DMS53 treated with DMSO at 0.1 percent for 48 hours (cell line): ENCODE data around the gene FIG4.
"Not testable (repeated sequence)": the region's sequence is repeated elsewhere in the genome, so short reads cannot be mapped to it uniquely, and the experiment has no call there.

Source experiments
- DNase-seq: peaks from one replicate; lab custom pipeline; 2025; ENCODE audit not compliant: unreplicated experiment; lab: John Stamatoyannopoulos, UW

The FIG4 gene

GRCh38 chr6:109759098-109759955 lies 68.2 kb downstream of the FIG4 start:
- DNase-seq, result no peak

- no peak for DNase-seq
Observed at GRCh38 chr6:109760208-109760607, 69.1 kb downstream of the FIG4 start.

- no peak for DNase-seq
Observed at GRCh38 chr6:109762166-109762565, 71.1 kb downstream of the FIG4 start.

- DNase-seq, result no peak
Observed at GRCh38 chr6:109762769-109763441, 71.8 kb downstream of the FIG4 start.

GRCh38 chr6:109766167-109766566 lies 75.1 kb downstream of the FIG4 start:
- no peak for DNase-seq

- no peak for DNase-seq
Observed at GRCh38 chr6:109767961-109768360, 76.9 kb downstream of the FIG4 start.

- DNase-seq, result no peak
Observed at GRCh38 chr6:109768485-109768884, 77.4 kb downstream of the FIG4 start.

DNA sequence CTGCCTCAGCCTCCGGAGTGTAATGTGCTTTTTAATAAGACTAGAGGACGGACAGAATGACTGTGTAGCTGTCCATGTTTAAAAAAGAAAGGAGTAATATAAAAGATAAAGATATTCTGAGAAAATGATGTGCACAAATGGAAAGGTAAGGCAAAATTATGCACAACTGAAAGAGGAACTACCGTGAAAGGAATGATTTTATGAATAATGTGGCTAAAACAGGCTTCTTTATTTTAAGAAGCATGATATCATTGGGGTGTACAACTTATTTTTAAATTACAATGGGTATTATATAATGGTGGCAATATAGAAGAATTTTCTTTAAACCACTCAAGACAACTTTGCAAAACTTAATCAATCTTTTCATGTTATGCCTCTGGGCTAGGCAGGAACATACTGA lies 78.1 kb downstream of the FIG4 start:
- DNase-seq, result no peak

DNA sequence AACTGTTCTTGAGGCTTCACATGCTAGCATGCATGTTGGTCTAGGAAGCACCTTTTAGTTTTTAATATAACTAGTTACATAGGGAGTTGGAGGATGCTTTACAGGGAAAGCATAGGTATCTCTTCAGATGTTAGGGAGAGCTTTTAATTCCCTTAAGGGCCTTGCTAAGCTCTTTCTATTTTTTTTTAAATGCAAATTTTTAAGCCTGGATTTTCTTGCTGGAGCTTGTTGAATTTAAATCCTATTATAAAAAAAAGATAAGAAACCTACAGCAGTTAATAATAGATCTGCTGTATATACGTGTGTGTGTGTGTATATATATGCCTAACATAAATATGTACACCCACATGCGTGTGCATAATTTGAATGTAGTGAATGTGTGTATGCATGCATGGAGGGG lies 79.0 kb downstream of the FIG4 start:
- no peak for DNase-seq

DNA sequence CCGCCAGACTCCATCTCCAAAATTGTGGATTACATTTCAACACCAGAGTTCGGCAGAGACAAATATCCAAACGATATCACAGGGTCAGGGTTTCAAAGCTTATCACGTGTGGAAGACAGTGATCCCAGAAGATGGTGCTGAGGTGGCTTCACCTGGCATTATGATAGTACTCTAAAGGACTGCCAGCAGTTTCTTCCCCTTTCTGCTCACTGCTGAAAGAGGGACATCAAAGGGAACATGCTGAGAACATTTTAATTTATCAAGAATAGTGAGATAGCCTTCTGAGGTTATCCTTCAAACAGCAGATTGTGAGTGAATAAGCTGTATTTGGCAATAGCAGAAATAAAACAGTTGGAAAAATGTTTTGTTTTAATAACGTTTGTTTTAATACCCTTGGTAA lies 79.7 kb downstream of the FIG4 start:
- DNase-seq, result no peak

DNA sequence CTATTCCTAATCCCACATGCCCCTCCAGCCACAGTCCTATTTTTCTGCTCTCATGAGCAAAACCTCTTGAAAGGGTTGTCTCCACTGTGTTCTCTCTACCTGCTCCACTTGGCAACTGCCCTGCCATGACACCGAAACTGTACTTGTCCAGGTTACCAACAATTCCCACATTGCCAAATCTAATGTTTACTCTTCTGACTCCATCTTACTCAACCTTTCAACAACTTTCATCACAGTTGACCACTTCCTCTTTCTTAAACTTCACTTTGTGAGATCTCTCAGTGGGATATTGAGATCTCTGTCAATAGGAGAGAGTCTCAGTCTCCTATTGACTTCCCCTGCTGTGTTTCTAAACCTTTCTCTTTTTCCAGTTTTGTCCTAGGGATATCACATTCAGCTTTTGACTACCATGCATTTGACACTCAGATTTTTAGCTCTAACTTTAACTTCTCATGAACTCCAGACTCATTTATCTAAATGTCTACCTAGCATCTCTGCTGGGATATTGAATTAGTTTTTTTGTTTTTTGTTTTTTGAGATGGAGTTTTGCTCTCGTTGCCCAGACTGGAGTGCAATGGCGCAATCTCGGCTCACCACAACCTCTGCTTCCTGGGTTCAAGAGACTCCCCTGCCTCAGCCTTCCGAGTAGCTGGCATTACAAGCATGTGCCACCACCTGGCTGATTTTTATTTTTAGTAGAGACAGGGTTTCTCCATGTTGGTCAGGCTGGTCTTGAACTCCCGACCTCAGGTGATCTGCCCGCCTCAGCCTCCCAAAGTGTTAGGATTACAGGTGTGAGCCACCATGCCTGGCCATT lies 81.1 kb downstream of the FIG4 start:
- DNase-seq, result not testable (repeated sequence)

GRCh38 chr6:109772883-109773431 lies 81.9 kb downstream of the FIG4 start:
- DNase-seq, result no peak

DNA sequence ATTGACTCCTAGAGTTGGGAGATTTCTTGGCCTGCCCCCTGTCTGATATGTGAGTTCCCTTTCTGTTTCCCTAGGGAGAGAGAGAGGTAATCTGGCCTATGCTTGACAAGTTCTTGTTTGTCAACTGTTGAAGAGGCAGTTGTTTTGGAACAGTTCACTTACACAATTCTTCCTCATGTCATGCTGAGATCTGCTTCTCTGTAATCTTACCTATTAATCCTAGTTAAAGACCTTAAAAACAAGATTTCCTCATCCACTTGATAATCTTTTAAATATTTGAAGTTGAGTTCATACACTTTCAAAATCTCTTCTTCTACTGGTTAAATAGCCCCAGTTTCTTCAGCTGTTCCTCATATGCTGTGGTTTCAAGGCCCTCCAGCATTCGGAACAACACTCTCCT lies 89.9 kb downstream of the FIG4 start:
- DNase-seq, result no peak

- no peak for DNase-seq
Observed at GRCh38 chr6:109782491-109782999, 91.4 kb downstream of the FIG4 start.

DNA sequence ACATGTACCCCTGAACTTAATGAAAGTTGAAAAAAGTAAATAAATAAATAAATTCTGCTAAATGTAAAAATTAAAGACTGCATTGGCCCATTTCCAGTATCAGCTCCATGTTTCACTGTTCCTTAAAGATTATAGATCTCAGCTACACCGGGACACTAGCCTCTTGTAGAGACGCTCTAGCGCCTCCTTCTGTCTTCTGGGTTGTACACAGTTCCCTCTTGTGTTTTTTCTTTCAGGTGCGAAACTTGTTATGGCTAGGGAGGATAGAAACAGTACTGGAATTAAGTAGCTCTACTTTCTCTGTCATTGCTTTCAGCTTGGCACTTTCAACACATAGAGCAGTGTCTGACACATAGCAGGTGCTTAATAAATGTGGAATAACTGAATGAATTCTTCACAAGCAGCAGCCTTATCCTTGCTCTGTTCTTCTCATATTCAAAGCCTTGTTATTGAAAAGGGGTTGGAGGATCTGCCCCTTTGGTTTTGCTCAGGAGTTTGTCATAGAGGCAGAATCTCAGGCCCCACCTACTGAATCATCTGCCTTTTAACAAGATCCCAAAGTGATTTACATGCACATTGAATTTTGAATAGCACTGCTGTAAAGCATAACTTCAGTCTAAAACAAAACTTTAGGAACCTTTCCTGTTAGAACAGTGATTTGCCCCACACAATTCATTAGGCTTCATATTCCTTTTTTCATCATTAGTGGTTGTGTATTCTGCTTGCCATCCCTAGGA lies 92.3 kb downstream of the FIG4 start:
- DNase-seq, result no peak

DNA sequence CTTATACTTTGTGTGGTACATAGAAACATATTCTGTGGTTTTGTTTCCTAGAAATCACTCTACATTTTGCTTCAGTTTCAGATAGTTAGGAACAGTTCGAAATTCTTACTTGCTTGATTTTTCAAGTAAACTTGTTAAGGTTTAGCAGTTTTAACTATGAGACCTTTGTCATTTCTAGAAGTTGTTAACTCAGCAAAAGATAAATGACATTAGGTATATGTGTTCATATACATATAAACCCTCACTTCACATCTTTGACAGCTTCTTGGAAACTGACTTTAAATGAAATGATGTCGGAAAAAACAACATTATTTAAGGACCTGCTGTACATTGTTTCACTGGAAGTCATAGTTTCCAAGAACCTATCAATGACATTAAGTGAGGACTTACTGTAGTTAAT lies 96.2 kb downstream of the FIG4 start:
- no peak for DNase-seq

DNA sequence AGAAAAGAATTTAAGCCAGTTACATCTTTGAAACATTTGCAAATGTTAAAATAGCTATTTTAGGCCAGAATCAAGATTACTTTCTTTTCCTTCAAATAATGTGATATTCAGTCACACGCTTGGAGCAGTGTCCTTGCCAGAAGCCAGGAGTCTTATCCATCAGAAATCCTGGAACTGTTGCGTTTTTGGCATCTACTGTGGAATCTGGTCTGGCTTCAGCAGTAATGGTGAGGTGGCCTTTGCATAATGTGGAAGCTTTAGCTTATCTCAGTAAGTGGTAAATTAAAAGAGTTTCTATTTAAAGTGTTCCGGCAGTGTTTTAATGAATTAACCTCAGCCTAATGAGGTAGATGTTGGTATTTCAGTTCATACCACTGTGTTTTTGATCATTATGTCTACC lies 97.6 kb downstream of the FIG4 start:
- DNase-seq, result no peak

DNA sequence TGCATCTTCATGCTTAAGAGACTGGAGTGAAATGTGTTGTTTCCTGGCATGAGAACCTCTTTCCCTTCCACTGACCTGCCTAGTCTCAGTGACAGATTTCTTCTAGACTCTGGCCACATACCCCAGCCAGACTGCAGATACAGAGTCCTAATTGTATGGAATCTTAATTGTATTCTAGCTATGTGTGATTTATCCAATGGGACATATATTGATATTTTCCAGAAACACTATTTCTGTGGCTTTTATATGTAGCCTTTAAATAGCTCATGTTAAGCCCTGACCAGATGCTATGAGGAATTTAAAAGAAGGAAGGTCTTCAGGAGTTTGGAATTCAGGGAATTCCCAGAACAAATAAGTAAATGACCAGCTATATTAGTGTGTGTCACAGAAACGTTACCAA lies 99.0 kb downstream of the FIG4 start:
- no peak for DNase-seq

DNA sequence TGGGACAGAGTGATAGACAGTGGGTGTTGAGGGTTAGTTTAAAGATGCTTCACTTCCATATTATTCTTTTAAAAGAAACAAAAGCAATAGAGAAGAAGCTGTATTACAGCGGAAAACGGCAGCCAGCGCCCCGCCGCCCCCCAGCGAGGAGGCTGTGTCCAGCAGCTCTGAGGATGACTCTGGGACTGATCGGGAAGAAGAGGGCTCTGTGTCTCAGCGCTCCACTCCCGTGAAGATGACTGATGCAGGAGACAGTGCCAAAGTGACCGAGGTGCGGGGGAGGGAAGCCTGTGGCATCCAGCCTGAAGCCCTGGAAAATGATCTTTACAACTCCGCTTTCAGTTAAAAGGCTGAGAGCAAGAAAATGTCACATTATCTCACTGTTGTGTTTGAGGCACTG lies 100.2 kb downstream of the FIG4 start:
- DNase-seq, result no peak

DNA sequence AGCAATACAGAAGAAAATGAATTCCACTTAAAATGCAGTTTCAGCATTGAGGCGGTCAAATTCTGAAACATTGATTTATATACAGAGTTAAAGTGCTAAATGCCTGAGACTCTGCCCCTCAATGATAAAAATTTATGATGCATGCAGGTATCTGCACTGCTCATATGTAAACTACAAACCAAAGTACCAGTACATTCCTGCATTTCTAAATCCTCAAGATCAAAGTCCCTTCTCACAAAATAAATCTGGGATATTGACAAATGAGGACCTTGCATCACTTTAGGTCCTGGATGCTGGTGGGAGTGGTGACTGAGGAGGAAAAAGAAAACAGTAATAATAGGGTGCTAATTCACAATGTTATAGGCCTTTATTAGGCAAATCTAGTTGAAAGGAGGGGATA lies 101.9 kb downstream of the FIG4 start:
- DNase-seq, result no peak

GRCh38 chr6:109793792-109794191 lies 102.7 kb downstream of the FIG4 start:
- DNase-seq, result no peak
